Measurements from ENCODE around the gene SLC35A2.
A peak's percentile ranks its signal among the peaks of the same experiment; 100 is the strongest.

Gene SLC35A2

GRCh38 chrX:48927736-48928382 is 16.4 kb upstream of the SLC35A2 start:
- DNase-seq (ENCODE audit: low read depth in 2 of 2) = no peak

- DNase-seq (ENCODE audit: low read depth in 2 of 2) = no peak
These were observed 15.7 kb upstream of the SLC35A2 start for GRCh38 chrX:48927123-48927522.

GRCh38 chrX:48924270-48924669 is 12.8 kb upstream of the SLC35A2 start:
- DNase-seq (ENCODE audit: low read depth in 2 of 2) = no peak

- no peak for DNase-seq (ENCODE audit: low read depth in 2 of 2)
These were observed 12.3 kb upstream of the SLC35A2 start for GRCh38 chrX:48923771-48924170.

- DNase-seq (ENCODE audit: low read depth in 2 of 2) = no peak
These were observed 9.3 kb upstream of the SLC35A2 start for GRCh38 chrX:48920718-48921104.

GRCh38 chrX:48919947-48920717 is 8.7 kb upstream of the SLC35A2 start:
- no peak for DNase-seq (ENCODE audit: low read depth in 2 of 2)

- no peak for DNase-seq (ENCODE audit: low read depth in 2 of 2)
These were observed 8.0 kb upstream of the SLC35A2 start for GRCh38 chrX:48919360-48919841.

GRCh38 chrX:48918643-48919340 is 7.3 kb upstream of the SLC35A2 start, which contains the start of gene PIM2:
Gene PIM2 (minus strand): TSS chrX:48919024. CDS start chrX:48918834, 190 bp downstream.
- peak; percentile 83 to 84 for DNase-seq (ENCODE audit: low read depth in 2 of 2)

- no peak for DNase-seq (ENCODE audit: low read depth in 2 of 2)
These were observed 6.8 kb upstream of the SLC35A2 start for GRCh38 chrX:48918301-48918642.

GRCh38 chrX:48917139-48918001 is 5.9 kb upstream of the SLC35A2 start:
- DNase-seq (ENCODE audit: low read depth in 2 of 2) = peak; percentile 77 to 78

GRCh38 chrX:48914593-48915493 is 3.4 kb upstream of the SLC35A2 start:
- DNase-seq (ENCODE audit: low read depth in 2 of 2) = no peak

- DNase-seq (ENCODE audit: low read depth in 2 of 2) = no peak
These were observed 2.3 kb upstream of the SLC35A2 start for GRCh38 chrX:48913605-48914366.

- no peak for DNase-seq (ENCODE audit: low read depth in 2 of 2)
These were observed 477 bp downstream of the SLC35A2 start for GRCh38 chrX:48910926-48911411.

- no peak for DNase-seq (ENCODE audit: low read depth in 2 of 2)
These were observed 1.6 kb downstream of the SLC35A2 start for GRCh38 chrX:48909703-48910294.

GRCh38 chrX:48908600-48908999 is 2.8 kb downstream of the SLC35A2 start:
- DNase-seq (ENCODE audit: low read depth in 2 of 2) = no peak

- DNase-seq (ENCODE audit: low read depth in 2 of 2) = no peak
These were observed 6.2 kb downstream of the SLC35A2 start for GRCh38 chrX:48905090-48905790.

GRCh38 chrX:48904626-48905025 is 6.8 kb downstream of the SLC35A2 start:
- DNase-seq (ENCODE audit: low read depth in 2 of 2) = no peak

- DNase-seq (ENCODE audit: low read depth in 2 of 2) = no peak
These were observed 7.3 kb downstream of the SLC35A2 start for GRCh38 chrX:48904180-48904579.

- DNase-seq (ENCODE audit: low read depth in 2 of 2) = no peak
These were observed 8.2 kb downstream of the SLC35A2 start for GRCh38 chrX:48903290-48903689.

Measured in stimulated activated CD8-positive, alpha-beta memory T cell treated with anti-CD3 and anti-CD28 coated beads, Interleukin-15, amount 100 ng/mL, for 48 hours (primary cell).